ENCODE data around the gene TMEM236. TPM values are rescaled to one million over a fixed set of nuclear protein-coding genes. Genes with fewer than 3 reads are reported as not detected.

Gene TMEM236
- polyA plus RNA-seq, 1 of the 3 experiments (the other 2 are of a cell fraction): 0.02 TPM

GRCh38 chr10:17795083-17795482 is 43.1 kb downstream of the TMEM236 start:
- no peak for TF ChIP-seq GABPA (IDR thresholded peaks at IDR 0.05; ENCODE audit: low read depth)
- TF ChIP-seq, protein P1, sequence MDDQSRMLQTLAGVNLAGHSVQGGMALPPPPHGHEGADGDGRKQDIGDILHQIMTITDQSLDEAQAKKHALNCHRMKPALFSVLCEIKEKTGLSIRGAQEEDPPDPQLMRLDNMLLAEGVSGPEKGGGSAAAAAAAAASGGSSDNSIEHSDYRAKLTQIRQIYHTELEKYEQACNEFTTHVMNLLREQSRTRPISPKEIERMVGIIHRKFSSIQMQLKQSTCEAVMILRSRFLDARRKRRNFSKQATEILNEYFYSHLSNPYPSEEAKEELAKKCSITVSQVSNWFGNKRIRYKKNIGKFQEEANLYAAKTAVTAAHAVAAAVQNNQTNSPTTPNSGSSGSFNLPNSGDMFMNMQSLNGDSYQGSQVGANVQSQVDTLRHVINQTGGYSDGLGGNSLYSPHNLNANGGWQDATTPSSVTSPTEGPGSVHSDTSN (IDR thresholded peaks at IDR 0.05): no peak
- POLR2A ChIA-PET: no interaction called here
- H3K27ac ChIP-seq (ENCODE audit: low read depth in 2 of 2, low read length in 1 of 2): no peak overlapping the region
- no peak for DNase-seq
- no peaks in the 10 kb centered on the region for H4K20me1 ChIP-seq (ENCODE audit: insufficient read depth)
- 86% methylated on average over 4 of the region's 4 CpGs for WGBS (ENCODE audit: low lambda C conversion rate)
- CTCF ChIA-PET: interaction anchor here (1.3 kb wide), 1 partner anchor 51 kb away, joined by 3 read pairs; no protein-coding TSS in a partner anchor
- no peak overlapping the region for H2AFZ ChIP-seq (ENCODE audit: low read depth)
- H3K79me2 ChIP-seq (ENCODE audit: insufficient read depth): no peaks in the 10 kb centered on the region
- H3K27me3 ChIP-seq (ENCODE audit: insufficient read depth): no peaks in the 10 kb centered on the region
- no peak overlapping the region for H3K9ac ChIP-seq
- H3K4me1 ChIP-seq (ENCODE audit: control insufficient read depth in 1 of 2, insufficient read depth in 2 of 2, low read depth in 1 of 2, low read length in 1 of 2): no peaks in the 10 kb centered on the region
- peaks cover 6% of the 10 kb centered on the region for H3F3A ChIP-seq (replicated peaks; ENCODE audit: insufficient read depth)
- no peak overlapping the region for H3K4me2 ChIP-seq
- no peak overlapping the region for H3K4me3 ChIP-seq (ENCODE audit: low read depth in 2 of 2, low read length in 1 of 2)
- H3K9me2 ChIP-seq: no peaks in the 10 kb centered on the region
- H3K36me3 ChIP-seq (replicated peaks in 1 of 2; ENCODE audit: control insufficient read depth in 1 of 2, insufficient read depth in 2 of 2, low read length in 1 of 2): no peaks in the 10 kb centered on the region
- H3K9me3 ChIP-seq: no peaks in the 10 kb centered on the region

DNA sequence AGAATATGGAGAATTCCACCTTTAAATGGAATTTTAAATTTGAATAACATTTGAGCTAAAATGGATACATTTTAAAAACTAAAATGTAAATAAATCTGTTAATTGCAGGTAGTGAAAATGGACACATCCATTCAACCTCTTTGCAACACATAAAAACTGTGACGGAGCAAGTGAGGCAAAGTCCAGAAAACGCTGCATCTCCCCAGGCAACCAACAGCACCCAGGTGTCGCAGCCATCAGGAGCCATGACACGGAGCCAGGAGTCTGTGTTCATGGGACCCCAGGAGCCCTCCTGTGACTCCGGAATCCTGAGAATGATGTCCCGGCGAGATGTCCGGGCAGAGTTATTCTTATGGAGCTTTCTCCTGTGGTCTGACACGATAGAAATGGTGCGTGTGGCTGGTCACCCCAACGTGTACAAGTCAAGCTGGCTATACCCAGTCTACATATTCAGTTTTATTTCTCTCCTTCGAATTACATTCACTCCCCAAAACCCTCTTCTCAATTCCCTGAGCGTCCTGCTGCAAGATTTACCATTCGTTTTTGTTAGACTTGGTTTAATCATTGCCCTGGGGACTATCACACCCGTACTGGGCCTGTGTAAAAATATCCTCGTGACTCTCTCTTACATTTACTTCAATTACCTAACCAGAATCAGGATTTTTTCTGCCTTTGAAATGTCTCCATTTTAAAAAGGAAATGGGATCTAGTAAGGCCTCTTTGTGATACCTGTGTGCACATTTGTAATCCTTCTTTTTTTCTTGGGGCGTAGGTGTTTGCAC is 44.0 kb downstream of the TMEM236 start:
- Histone ChIP-seq H3K36me3 (replicated peaks in 1 of 2; ENCODE audit: control insufficient read depth in 1 of 2, insufficient read depth in 2 of 2, low read length in 1 of 2) (no peaks in the 10 kb centered on the region), H3K27me3 (ENCODE audit: insufficient read depth) (no peaks in the 10 kb centered on the region), H3K9ac (no peak overlapping the region), H4K20me1 (ENCODE audit: insufficient read depth) (no peaks in the 10 kb centered on the region), H3K4me3 (ENCODE audit: low read depth in 2 of 2, low read length in 1 of 2) (no peak overlapping the region), H3K79me2 (ENCODE audit: insufficient read depth) (no peaks in the 10 kb centered on the region), H3K4me2 (no peak overlapping the region), H2AFZ (ENCODE audit: low read depth) (no peak overlapping the region), H3F3A (replicated peaks; ENCODE audit: insufficient read depth) (peaks cover 6% of the 10 kb centered on the region), H3K4me1 (ENCODE audit: control insufficient read depth in 1 of 2, insufficient read depth in 2 of 2, low read depth in 1 of 2, low read length in 1 of 2) (no peaks in the 10 kb centered on the region), H3K9me3 (no peaks in the 10 kb centered on the region), H3K9me2 (no peaks in the 10 kb centered on the region), H3K27ac (ENCODE audit: low read depth in 2 of 2, low read length in 1 of 2) (no peak overlapping the region)
- no peak for DNase-seq
- CTCF ChIA-PET: interaction anchor here (1.3 kb wide), 1 partner anchor 52 kb away, joined by 3 read pairs; no protein-coding TSS in a partner anchor
- WGBS (ENCODE audit: low lambda C conversion rate): 82% methylated on average over 14 of the region's 17 CpGs
- POLR2A ChIA-PET: no interaction called here
- no peak for TF ChIP-seq RCOR1 (IDR thresholded peaks at IDR 0.05; ENCODE audit: low read length)
- TF ChIP-seq, protein P2, sequence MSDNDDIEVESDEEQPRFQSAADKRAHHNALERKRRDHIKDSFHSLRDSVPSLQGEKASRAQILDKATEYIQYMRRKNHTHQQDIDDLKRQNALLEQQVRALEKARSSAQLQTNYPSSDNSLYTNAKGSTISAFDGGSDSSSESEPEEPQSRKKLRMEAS (IDR thresholded peaks at IDR 0.05; ENCODE audit: low read depth): no peak
- TF ChIP-seq, protein P3, sequence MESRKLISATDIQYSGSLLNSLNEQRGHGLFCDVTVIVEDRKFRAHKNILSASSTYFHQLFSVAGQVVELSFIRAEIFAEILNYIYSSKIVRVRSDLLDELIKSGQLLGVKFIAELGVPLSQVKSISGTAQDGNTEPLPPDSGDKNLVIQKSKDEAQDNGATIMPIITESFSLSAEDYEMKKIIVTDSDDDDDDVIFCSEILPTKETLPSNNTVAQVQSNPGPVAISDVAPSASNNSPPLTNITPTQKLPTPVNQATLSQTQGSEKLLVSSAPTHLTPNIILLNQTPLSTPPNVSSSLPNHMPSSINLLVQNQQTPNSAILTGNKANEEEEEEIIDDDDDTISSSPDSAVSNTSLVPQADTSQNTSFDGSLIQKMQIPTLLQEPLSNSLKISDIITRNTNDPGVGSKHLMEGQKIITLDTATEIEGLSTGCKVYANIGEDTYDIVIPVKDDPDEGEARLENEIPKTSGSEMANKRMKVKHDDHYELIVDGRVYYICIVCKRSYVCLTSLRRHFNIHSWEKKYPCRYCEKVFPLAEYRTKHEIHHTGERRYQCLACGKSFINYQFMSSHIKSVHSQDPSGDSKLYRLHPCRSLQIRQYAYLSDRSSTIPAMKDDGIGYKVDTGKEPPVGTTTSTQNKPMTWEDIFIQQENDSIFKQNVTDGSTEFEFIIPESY (IDR thresholded peaks at IDR 0.05; ENCODE audit: borderline replicate concordance, low read depth): no peak
- TF ChIP-seq JUND (IDR thresholded peaks at IDR 0.05): no peak
- TF ChIP-seq SMC3 (IDR thresholded peaks at IDR 0.05; ENCODE audit: low read depth, low read length): no peak
- TF ChIP-seq FOSL2 (IDR thresholded peaks at IDR 0.05; ENCODE audit: borderline replicate concordance, low read depth): no peak
- TF ChIP-seq TAF1 (IDR thresholded peaks at IDR 0.05; ENCODE audit: borderline replicate concordance, low read depth, low read length): no peak
- no peak for TF ChIP-seq MEF2A (IDR thresholded peaks at IDR 0.05; ENCODE audit: borderline replicate concordance, low read depth)
- no peak for TF ChIP-seq TEAD4 (IDR thresholded peaks at IDR 0.05; ENCODE audit: borderline replicate concordance, insufficient read depth)
- no peak for TF ChIP-seq POLR2AphosphoS5 (IDR thresholded peaks at IDR 0.05; ENCODE audit: low read depth, low read length)

Data from SK-N-SH (cell line).